ENCODE measurements around the gene BRSK2. TPM values are rescaled to one million over a fixed set of nuclear protein-coding genes. Genes with fewer than 3 reads are reported as not detected.

Gene BRSK2
- total RNA-seq, 1 donor = 0.36 TPM

GRCh38 chr11:1444823-1445422 lies 55.2 kb downstream of the BRSK2 start:
- no peak for DNase-seq (ENCODE audit: low read depth)
- TF ChIP-seq CTCF (IDR thresholded peaks at IDR 0.05; ENCODE audit: insufficient read depth, low read length) = no peak
- H3K4me3 ChIP-seq (ENCODE audit: low read depth, low read length) = no peak overlapping the region

- DNase-seq (ENCODE audit: low read depth) = no peak
- H3K4me3 ChIP-seq (ENCODE audit: low read depth, low read length) = no peak overlapping the region
- TF ChIP-seq CTCF (IDR thresholded peaks at IDR 0.05; ENCODE audit: insufficient read depth, low read length) = no peak
These were observed 56.2 kb downstream of the BRSK2 start for GRCh38 chr11:1445741-1446445.

GRCh38 chr11:1446623-1447022 lies 56.9 kb downstream of the BRSK2 start:
- TF ChIP-seq CTCF (IDR thresholded peaks at IDR 0.05; ENCODE audit: insufficient read depth, low read length) = no peak
- DNase-seq (ENCODE audit: low read depth) = no peak
- H3K4me3 ChIP-seq (ENCODE audit: low read depth, low read length) = no peak overlapping the region

GRCh38 chr11:1447845-1448825 lies 58.4 kb downstream of the BRSK2 start:
- H3K4me3 ChIP-seq (ENCODE audit: low read depth, low read length) = no peak overlapping the region
- no peak for DNase-seq (ENCODE audit: low read depth)
- no peak for TF ChIP-seq CTCF (IDR thresholded peaks at IDR 0.05; ENCODE audit: insufficient read depth, low read length)

GRCh38 chr11:1448882-1449281 lies 59.1 kb downstream of the BRSK2 start:
- TF ChIP-seq CTCF (IDR thresholded peaks at IDR 0.05; ENCODE audit: insufficient read depth, low read length) = no peak

GRCh38 chr11:1449490-1450243 lies 59.9 kb downstream of the BRSK2 start:
- no peak overlapping the region for H3K4me3 ChIP-seq (ENCODE audit: low read depth, low read length)
- TF ChIP-seq CTCF (IDR thresholded peaks at IDR 0.05; ENCODE audit: insufficient read depth, low read length) = no peak
- DNase-seq (ENCODE audit: low read depth) = no peak

More at GRCh38 chr11:1448882-1449281, 59.1 kb downstream of the BRSK2 start:
- DNase-seq (ENCODE audit: low read depth) = no peak
- no peak overlapping the region for H3K4me3 ChIP-seq (ENCODE audit: low read depth, low read length)
